K562 (cell line): ENCODE measurements around the gene ADORA2B. TPM values are rescaled to one million over a fixed set of nuclear protein-coding genes. Genes with fewer than 3 reads are reported as not detected.

Experiments
- C11orf30 ChIP-seq: fragments of 450-650 bp; IDR thresholded peaks from 2 replicates; pipeline ENCODE4 v1.6.1; 2016; ENCODE audit warnings: low read depth, mild to moderate bottlenecking
- CBX1 ChIP-seq: sonication (generic); IDR thresholded peaks from 2 replicates; pipeline ENCODE4 v1.6.1; 2016; ENCODE audit warnings: antibody characterized with exemption, low read depth, mild to moderate bottlenecking
- CEBPG ChIP-seq, 3 experiments: fragments of 200-800 bp in 1 of 3; sonication (Bioruptor generic) in 1 of 3; sonication (generic) in 1 of 3; formaldehyde crosslinking in 1 of 3; IDR thresholded peaks in 2 of 3; conservative IDR thresholded peaks in 1 of 3; 2 replicates each; pipeline versions ENCODE4 v1.6.1 to v1.8.0; 2016 to 2022; ENCODE audit warnings: missing compliant biosample characterization in 2 of 3, missing genetic modification characterization in 2 of 3, mild to moderate bottlenecking in 1 of 3, missing genetic modification reagents in 1 of 3
- CTBP1 ChIP-seq: fragments of 450-650 bp; IDR thresholded peaks from 2 replicates; pipeline ENCODE4 v1.6.1; 2016; ENCODE audit warnings: borderline replicate concordance
- DPF2 ChIP-seq: fragments of 450-650 bp; IDR thresholded peaks from 2 replicates; pipeline ENCODE4 v1.6.1; 2016
- HDAC2 ChIP-seq: fragments of 450-650 bp; IDR thresholded peaks from 2 replicates; pipeline ENCODE4 v1.6.1; 2016; ENCODE audit warnings: mild to moderate bottlenecking
- KDM1A ChIP-seq, 2 experiments: fragments of 450-650 bp; IDR thresholded peaks; 2 replicates each; pipeline ENCODE4 v1.6.1; 2016; ENCODE audit warnings: mild to moderate bottlenecking in 2 of 2
- KLF1 ChIP-seq: fragments of 450-650 bp; IDR thresholded peaks from 2 replicates; pipeline ENCODE4 v1.6.1; 2016; ENCODE audit warnings: missing genetic modification characterization, missing compliant biosample characterization
- KLF10 ChIP-seq: fragments of 250-450 bp; sonication (Bioruptor Pico); IDR thresholded peaks from 2 replicates; pipeline ENCODE4 v1.6.1; 2021; ENCODE audit warnings: matching md5 sums
- MEIS2 ChIP-seq: fragments of 450-650 bp; IDR thresholded peaks from 2 replicates; pipeline ENCODE4 v1.6.1; 2014; ENCODE audit warnings: mild to moderate bottlenecking; ENCODE audit not compliant: partially characterized antibody
- NCOR1 ChIP-seq: fragments of 450-650 bp; IDR thresholded peaks from 2 replicates; pipeline ENCODE4 v1.6.1; 2016; ENCODE audit warnings: mild to moderate bottlenecking, moderate library complexity
- RCOR1 ChIP-seq, 2 experiments: IDR thresholded peaks; 2 replicates each; pipeline ENCODE4 v1.6.1; 2012; ENCODE audit warnings: low read depth in 2 of 2, low read length in 2 of 2, borderline replicate concordance in 1 of 2, improper control_type of control experiment in 1 of 2
- SOX6 ChIP-seq: fragments of 450-650 bp; IDR thresholded peaks from 2 replicates; pipeline ENCODE4 v1.6.1; 2014; ENCODE audit warnings: mild to moderate bottlenecking
- SPI1 ChIP-seq: IDR thresholded peaks from 2 replicates; pipeline ENCODE4 v1.6.1; 2011; ENCODE audit warnings: low read depth, low read length, control low read depth, borderline replicate concordance
- SRF ChIP-seq, 2 experiments: fragments of 250-450, 450-650 bp in 1 of 2; sonication (Bioruptor Pico) in 1 of 2; sonication (generic) in 1 of 2; formaldehyde crosslinking; IDR thresholded peaks; 2 replicates each; pipeline versions ENCODE4 v1.5.0 to v1.5.1; 2020 to 2022; ENCODE audit warnings: mild to moderate bottlenecking in 1 of 2, missing genetic modification reagents in 1 of 2
- STAT5B ChIP-seq: fragments of 250-450 bp; sonication (Bioruptor Pico); IDR thresholded peaks from 2 replicates; pipeline ENCODE4 v1.8.0; 2021; ENCODE audit warnings: mild to moderate bottlenecking, inconsistent platforms
- TAL1 ChIP-seq: fragments of 450-650 bp; IDR thresholded peaks from 2 replicates; pipeline ENCODE4 v1.6.1; 2016; ENCODE audit warnings: mild to moderate bottlenecking
- ZC3H11A ChIP-seq: IDR thresholded peaks from 2 replicates; pipeline ENCODE4 v1.6.1; 2012; ENCODE audit warnings: low read depth, low read length, improper control_type of control experiment
- polyA plus RNA-seq, 8 experiments: library from polyadenylated mRNA; depleted of rRNA in 4 of 8; stranded (reverse) in 5 of 8; unstranded in 3 of 8; fragments of >200 nt; fragmentation: Nextera tagmentation in 2 of 8; fragmentation: Illumina TruSeq in 1 of 8; extraction: Ambion mirVana in 2 of 8; extraction: Trizol in 1 of 8; gene quantifications; 2 replicates each; pipeline versions ENCODE4 v1.2.1 to v1.2.3, GENCODE V29; 2011 to 2014; ENCODE audit warnings: inconsistent platforms in 1 of 8, missing spikeins in 1 of 8
- total RNA-seq, 7 experiments: library from RNA; depleted of rRNA in 6 of 7; stranded (reverse); fragments of >200 nt in 6 of 7; fragmentation: Illumina TruSeq in 2 of 7; extraction: Trizol in 2 of 7; gene quantifications; 2 replicates each; pipeline versions ENCODE4 v1.2.1 to v1.2.3, GENCODE V29; 2011 to 2021; ENCODE audit warnings: low replicate concordance in 1 of 7
- TF ChIP-seq, protein P1 (sequence below), 2 experiments: fragments of 450-650 bp; formaldehyde crosslinking in 1 of 2; IDR thresholded peaks; 2 replicates each; pipeline versions ENCODE4 v1.4.0 to v1.6.1; 2014 to 2020; ENCODE audit warnings: mild to moderate bottlenecking in 2 of 2, borderline replicate concordance in 1 of 2, low read depth in 1 of 2
- TF ChIP-seq, protein P2 (sequence below): sonication (generic); IDR thresholded peaks from 2 replicates; pipeline ENCODE4 v1.6.1; 2016

ADORA2B gene
- total and polyA plus RNA-seq, 9 of the 15 experiments (the other 6 are each of a cell fraction or from before 2014, with no cell fraction given), result 6.4 to 16.6 (median 10.5) TPM

DNA sequence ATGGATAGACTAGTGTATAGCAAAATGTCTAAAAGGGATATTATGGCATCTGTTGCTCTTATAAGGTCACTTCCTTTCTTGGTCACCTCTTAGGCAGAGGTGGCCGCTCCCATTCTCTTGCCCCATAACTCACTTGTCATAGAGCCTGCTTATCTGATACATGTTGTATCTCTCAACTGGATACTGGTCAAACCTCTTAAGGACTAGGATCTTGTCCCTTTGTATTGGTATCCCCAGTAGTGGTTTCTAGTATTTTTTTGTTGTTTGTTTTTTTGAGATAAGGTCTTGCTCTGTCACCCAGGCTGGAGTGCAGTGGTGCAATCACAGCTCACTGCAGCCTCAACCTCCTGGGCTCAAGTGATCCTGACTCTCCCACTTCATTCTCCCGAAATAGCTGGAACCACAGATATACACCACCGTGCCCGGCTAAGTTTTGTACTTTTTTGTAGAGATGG lies 27.6 kb downstream of the ADORA2B start (continued):
- TF ChIP-seq, protein P1, sequence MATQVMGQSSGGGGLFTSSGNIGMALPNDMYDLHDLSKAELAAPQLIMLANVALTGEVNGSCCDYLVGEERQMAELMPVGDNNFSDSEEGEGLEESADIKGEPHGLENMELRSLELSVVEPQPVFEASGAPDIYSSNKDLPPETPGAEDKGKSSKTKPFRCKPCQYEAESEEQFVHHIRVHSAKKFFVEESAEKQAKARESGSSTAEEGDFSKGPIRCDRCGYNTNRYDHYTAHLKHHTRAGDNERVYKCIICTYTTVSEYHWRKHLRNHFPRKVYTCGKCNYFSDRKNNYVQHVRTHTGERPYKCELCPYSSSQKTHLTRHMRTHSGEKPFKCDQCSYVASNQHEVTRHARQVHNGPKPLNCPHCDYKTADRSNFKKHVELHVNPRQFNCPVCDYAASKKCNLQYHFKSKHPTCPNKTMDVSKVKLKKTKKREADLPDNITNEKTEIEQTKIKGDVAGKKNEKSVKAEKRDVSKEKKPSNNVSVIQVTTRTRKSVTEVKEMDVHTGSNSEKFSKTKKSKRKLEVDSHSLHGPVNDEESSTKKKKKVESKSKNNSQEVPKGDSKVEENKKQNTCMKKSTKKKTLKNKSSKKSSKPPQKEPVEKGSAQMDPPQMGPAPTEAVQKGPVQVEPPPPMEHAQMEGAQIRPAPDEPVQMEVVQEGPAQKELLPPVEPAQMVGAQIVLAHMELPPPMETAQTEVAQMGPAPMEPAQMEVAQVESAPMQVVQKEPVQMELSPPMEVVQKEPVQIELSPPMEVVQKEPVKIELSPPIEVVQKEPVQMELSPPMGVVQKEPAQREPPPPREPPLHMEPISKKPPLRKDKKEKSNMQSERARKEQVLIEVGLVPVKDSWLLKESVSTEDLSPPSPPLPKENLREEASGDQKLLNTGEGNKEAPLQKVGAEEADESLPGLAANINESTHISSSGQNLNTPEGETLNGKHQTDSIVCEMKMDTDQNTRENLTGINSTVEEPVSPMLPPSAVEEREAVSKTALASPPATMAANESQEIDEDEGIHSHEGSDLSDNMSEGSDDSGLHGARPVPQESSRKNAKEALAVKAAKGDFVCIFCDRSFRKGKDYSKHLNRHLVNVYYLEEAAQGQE (IDR thresholded peaks at IDR 0.05; ENCODE audit: borderline replicate concordance), result no peak
- TF ChIP-seq, protein P1 (CRISPR knock-in tag; IDR thresholded peaks at IDR 0.05; ENCODE audit: low read depth), result no peak
- TF ChIP-seq CBX1 (no peak), CEBPG (CRISPR knock-in tag; IDR thresholded peaks at IDR 0.05) (no peak), CEBPG (tag; conservative IDR thresholded peaks at IDR 0.05 in 1 of 2, IDR thresholded peaks at IDR 0.05 in 1 of 2) (peak; percentile 22 to 77; a peak in 2 of 4 replicates), KLF10 (CRISPR knock-in tag) (no peak), ZC3H11A (no peak), C11orf30 (peak; percentile 32; the same call in 1 of the 2 replicates), SPI1 (peak; percentile 15; the same call in 1 of the 2 replicates), CTBP1 (peak; percentile 21; the same call in 1 of the 2 replicates), MEIS2 (peak; percentile 68), NCOR1 (0 out of 2 replicates have a peak, but pooled peaks have one; percentile 9), SOX6 (peak; percentile 92), STAT5B (no peak), RCOR1 (IDR thresholded peaks at IDR 0.05; ENCODE audit: borderline replicate concordance in 1 of 2, low read depth in 2 of 2, low read length in 2 of 2) (peak in 1 of 2 experiments; percentile 67; a peak in 2 of 4 replicates), KLF1 (tag) (no peak), TAL1 (peak; percentile 28; the same call in 1 of the 2 replicates), DPF2 (peak; percentile 74), HDAC2 (0 out of 2 replicates have a peak, but pooled peaks have one; percentile 35), SRF (CRISPR knock-in tag; IDR thresholded peaks at IDR 0.05) (peak in 1 of 2 experiments; percentile 88; a peak in 2 of 4 replicates), KDM1A (IDR thresholded peaks at IDR 0.05) (peak; percentile 63 to 64)
- TF ChIP-seq, protein P2, sequence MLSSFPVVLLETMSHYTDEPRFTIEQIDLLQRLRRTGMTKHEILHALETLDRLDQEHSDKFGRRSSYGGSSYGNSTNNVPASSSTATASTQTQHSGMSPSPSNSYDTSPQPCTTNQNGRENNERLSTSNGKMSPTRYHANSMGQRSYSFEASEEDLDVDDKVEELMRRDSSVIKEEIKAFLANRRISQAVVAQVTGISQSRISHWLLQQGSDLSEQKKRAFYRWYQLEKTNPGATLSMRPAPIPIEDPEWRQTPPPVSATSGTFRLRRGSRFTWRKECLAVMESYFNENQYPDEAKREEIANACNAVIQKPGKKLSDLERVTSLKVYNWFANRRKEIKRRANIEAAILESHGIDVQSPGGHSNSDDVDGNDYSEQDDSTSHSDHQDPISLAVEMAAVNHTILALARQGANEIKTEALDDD, result peak; percentile 78; the same call in 1 of the 2 replicates
